Naive thymus-derived CD4-positive, alpha-beta T cell (primary cell): ENCODE measurements around the gene CPD. TPM values are rescaled to one million over a fixed set of nuclear protein-coding genes. Genes with fewer than 3 reads are reported as not detected.
A peak's percentile ranks its signal among the peaks of the same experiment; 100 is the strongest.
"Not testable (repeated sequence)": the region's sequence is repeated elsewhere in the genome, so short reads cannot be mapped to it uniquely, and the experiment has no call there.

Experiments used
- ATAC-seq: fragments of 150-1000 bp; cut with Tn5 transposase; 2 replicates; pipeline ENCODE4 v1.10.0; 2021; ENCODE audit warnings: mild to moderate bottlenecking, moderate library complexity
- CTCF ChIA-PET: fragments of 350-600 bp; sonication (Branson Sonifier 250); formaldehyde crosslinking; loops from one replicate; lab custom pipeline; 2021; ENCODE audit warnings: antibody characterized with exemption; lab: Charles Lee
- POLR2A ChIA-PET: fragments of 350-600 bp; sonication (Branson Sonifier 250); formaldehyde crosslinking; loops from one replicate; lab custom pipeline; 2021; ENCODE audit warnings: antibody characterized with exemption, inconsistent platforms; lab: Charles Lee
- DNase-seq, 9 donors: peaks; one replicate each; pipeline versions ENCODE4 v3.0.0 to v3.0.0-alpha.2; 2020 to 2022; ENCODE audit warnings: mixed read lengths in 1 of 9
- H3K27ac ChIP-seq: one replicate; pipeline ENCODE4 v1.7.0; 2013; ENCODE audit warnings: mild to moderate bottlenecking, low read depth, low read length, moderate library complexity
- H3K27me3 ChIP-seq, 2 donors: one replicate each; pipeline ENCODE4 v1.7.0; 2013; ENCODE audit warnings: low read length in 2 of 2, mild to moderate bottlenecking in 2 of 2, moderate library complexity in 2 of 2; ENCODE audit not compliant: control insufficient read depth in 2 of 2, insufficient read depth in 2 of 2
- H3K36me3 ChIP-seq, 3 experiments: 1 replicate in 2 of 3; 2 replicates in 1 of 3; pipeline ENCODE4 v1.7.0; 2013; ENCODE audit warnings: low read length in 3 of 3, mild to moderate bottlenecking in 3 of 3, moderate library complexity in 1 of 3; ENCODE audit not compliant: insufficient read depth in 3 of 3, control insufficient read depth in 2 of 3
- H3K4me1 ChIP-seq, 2 donors: one replicate each; pipeline ENCODE4 v1.7.0; 2013; ENCODE audit warnings: low read length in 2 of 2, mild to moderate bottlenecking in 2 of 2, moderate library complexity in 1 of 2; ENCODE audit not compliant: control insufficient read depth in 2 of 2, insufficient read depth in 2 of 2
- H3K4me3 ChIP-seq: 2 replicates; pipeline ENCODE4 v1.7.0; 2013; ENCODE audit warnings: mild to moderate bottlenecking, low read length
- H3K9me3 ChIP-seq, 3 experiments: 1 replicate in 2 of 3; 2 replicates in 1 of 3; pipeline ENCODE4 v1.7.0; 2013; ENCODE audit warnings: low read length in 3 of 3; ENCODE audit not compliant: control insufficient read depth in 2 of 3
- H3K27ac Mint-ChIP-seq, 9 donors: one replicate each; pipeline ENCODE4 v1.8.0; 2020 to 2022; ENCODE audit warnings: mixed read lengths in 9 of 9, mild to moderate bottlenecking in 8 of 9, moderate library complexity in 5 of 9, inconsistent platforms in 2 of 9
- H3K27me3 Mint-ChIP-seq, 5 donors: one replicate each; pipeline ENCODE4 v1.8.0; 2021 to 2022; ENCODE audit warnings: mixed read lengths in 5 of 5, mild to moderate bottlenecking in 1 of 5
- H3K36me3 Mint-ChIP-seq, 5 donors: one replicate each; pipeline ENCODE4 v1.8.0; 2020 to 2022; ENCODE audit warnings: mixed read lengths in 5 of 5, mild to moderate bottlenecking in 3 of 5, inconsistent platforms in 1 of 5
- H3K4me1 Mint-ChIP-seq, 7 donors: one replicate each; pipeline ENCODE4 v1.8.0; 2020 to 2022; ENCODE audit warnings: mixed read lengths in 7 of 7, mild to moderate bottlenecking in 3 of 7, inconsistent platforms in 1 of 7
- H3K4me3 Mint-ChIP-seq, 10 donors: one replicate each; pipeline ENCODE4 v1.8.0; 2020 to 2022; ENCODE audit warnings: mild to moderate bottlenecking in 10 of 10, mixed read lengths in 10 of 10, moderate library complexity in 6 of 10, inconsistent platforms in 2 of 10
- H3K9me3 Mint-ChIP-seq, 11 donors: one replicate each; pipeline ENCODE4 v1.8.0; 2020 to 2022; ENCODE audit warnings: mixed read lengths in 11 of 11, mild to moderate bottlenecking in 4 of 11, inconsistent platforms in 1 of 11, moderate library complexity in 1 of 11
- intact Hi-C, 2 donors: fragments of 100-400 bp; cut with micrococcal nuclease; formaldehyde crosslinking; loops; one replicate each; pipeline ENCODE4 v1.15.1; 2023
- polyA plus RNA-seq, 2 donors: library from polyadenylated mRNA; unstranded; fragments of 300-500 nt; fragmentation: Illumina TruSeq; gene quantifications; one replicate each; pipeline ENCODE4 v1.2.3, GENCODE V29; 2021
- total RNA-seq, 6 experiments: library from RNA in 5 of 6; stranded (reverse) in 5 of 6; gene quantifications; 1 replicate in 5 of 6; 2 replicates in 1 of 6; pipeline ENCODE4 v1.2.3 and lab custom pipeline; 2021 to 2026

The CPD gene
- total and polyA plus RNA-seq, 7 experiments from 2014 or later: 14.9 to 52.9 (median 22.4) TPM

- H3K27me3 Mint-ChIP-seq, H3K27ac ChIP-seq, intact Hi-C loops, H3K4me1 ChIP-seq, H3K9me3 ChIP-seq, H3K4me3 ChIP-seq, H3K27me3 ChIP-seq, DNase-seq, H3K4me3 Mint-ChIP-seq, H3K9me3 Mint-ChIP-seq, POLR2A ChIA-PET, H3K4me1 Mint-ChIP-seq, ATAC-seq: not testable (repeated sequence)
- peaks cover 0 to 47% (median 8%) of the 10 kb centered on the region in 3 experiments for H3K36me3 ChIP-seq
- Mint-ChIP-seq H3K36me3 (peaks cover 19 to 52% (median 33%) of the 10 kb centered on the region in 5 donors), H3K27ac (peak overlapping the region in 1 of 9 donors; percentile 30)
- CTCF ChIA-PET: interaction anchor here (0.6 to 0.7 kb wide), 2 partner anchors 15 to 1184 kb away, joined by 3 to 4 read pairs; no protein-coding TSS in a partner anchor
Measured at GRCh38 chr17:30458797-30459413, 80.2 kb downstream of the CPD start.

- ChIA-PET POLR2A (no interaction called here), CTCF (no interaction called here)
- H3K4me3 Mint-ChIP-seq: no peak overlapping the region
- H3K27ac ChIP-seq: no peak overlapping the region
- H3K27ac Mint-ChIP-seq: no peak overlapping the region
- peaks cover 0 to 12% (median 4%) of the 10 kb centered on the region in 5 donors for H3K36me3 Mint-ChIP-seq
- intact Hi-C loops: no loop called here
- ATAC-seq (no peak), DNase-seq (no peak)
- H3K9me3 ChIP-seq: no peaks in the 10 kb centered on the region
- no peaks in the 10 kb centered on the region for H3K4me1 ChIP-seq
- peaks cover 0 to 6% (median 2%) of the 10 kb centered on the region in 5 donors for H3K27me3 Mint-ChIP-seq
- no peaks in the 10 kb centered on the region for H3K9me3 Mint-ChIP-seq
- no peak overlapping the region for H3K4me3 ChIP-seq
- no peaks in the 10 kb centered on the region for H3K4me1 Mint-ChIP-seq
- no peaks in the 10 kb centered on the region for H3K27me3 ChIP-seq
- H3K36me3 ChIP-seq: peaks cover 0 to 13% (median 6%) of the 10 kb centered on the region in 3 experiments
Measured at GRCh38 chr17:30468465-30468864, 89.7 kb downstream of the CPD start.

GRCh38 chr17:30472238-30472890, 93.6 kb downstream of the CPD start:
- intact Hi-C loops: loop anchor here in 1 of 2 donors (10.0 kb wide), 3 partner anchors 132 to 622 kb away; partner anchors contain the start of genes BLMH and NF1
- POLR2A ChIA-PET: no interaction called here
- no peak for DNase-seq
- no peak overlapping the region for H3K27ac ChIP-seq
- ATAC-seq: no peak
- no peak overlapping the region for H3K4me3 ChIP-seq
- Mint-ChIP-seq H3K4me3 (no peak overlapping the region), H3K36me3 (peaks cover 0 to 5% (median 0%) of the 10 kb centered on the region in 5 donors), H3K27ac (no peak overlapping the region), H3K27me3 (peaks cover 0 to 7% (median 2%) of the 10 kb centered on the region in 5 donors), H3K9me3 (no peaks in the 10 kb centered on the region), H3K4me1 (peaks cover 7 to 22% (median 18%) of the 10 kb centered on the region in 7 donors)
- H3K36me3 ChIP-seq: peaks cover 0 to 2% (median 0%) of the 10 kb centered on the region in 3 experiments
- H3K27me3 ChIP-seq: no peaks in the 10 kb centered on the region
- CTCF ChIA-PET: no interaction called here
- H3K4me1 ChIP-seq: peaks cover 0 to 5% of the 10 kb centered on the region in 2 donors
- H3K9me3 ChIP-seq: no peaks in the 10 kb centered on the region

- no peak for ATAC-seq
- intact Hi-C loops: loop anchor here (5.0 to 10.0 kb wide), 6 partner anchors 127 to 620 kb away; partner anchors contain the start of genes BLMH (in 1 of the 2), NF1 (in 1 of the 2) and NSRP1 (in 1 of the 2)
- Mint-ChIP-seq H3K9me3 (no peaks in the 10 kb centered on the region), H3K4me3 (peak overlapping the region in 1 of 10 donors; percentile 97), H3K4me1 (peaks cover 18 to 43% (median 40%) of the 10 kb centered on the region in 7 donors), H3K36me3 (peaks cover 0 to 7% (median 0%) of the 10 kb centered on the region in 5 donors), H3K27me3 (peaks cover 0 to 7% (median 2%) of the 10 kb centered on the region in 5 donors), H3K27ac (peak overlapping the region in 1 of 9 donors; percentile 2)
- Histone ChIP-seq H3K9me3 (no peaks in the 10 kb centered on the region), H3K4me1 (peaks cover 11 to 13% of the 10 kb centered on the region in 2 donors), H3K36me3 (peaks cover 0 to 5% (median 0%) of the 10 kb centered on the region in 3 experiments), H3K27me3 (no peaks in the 10 kb centered on the region), H3K27ac (no peak overlapping the region), H3K4me3 (no peak overlapping the region)
- CTCF ChIA-PET: interaction anchor here (0.5 to 0.6 kb wide), 2 partner anchors 354 to 644 kb away, joined by 3 read pairs; no protein-coding TSS in a partner anchor
- no peak for DNase-seq
- POLR2A ChIA-PET: interaction anchor here (0.8 kb wide), 1 partner anchor 10 kb away, joined by 3 read pairs; no protein-coding TSS in a partner anchor
Measured at GRCh38 chr17:30475206-30475605, 96.5 kb downstream of the CPD start.

- peak overlapping the region; percentile 92 to 99 (median 97) for H3K4me3 Mint-ChIP-seq
- Histone ChIP-seq H3K4me3 (peak overlapping the region; percentile 82), H3K4me1 (peaks cover 11 to 13% of the 10 kb centered on the region in 2 donors), H3K36me3 (peaks cover 0 to 10% (median 5%) of the 10 kb centered on the region in 3 experiments), H3K9me3 (no peaks in the 10 kb centered on the region), H3K27ac (peak overlapping the region; percentile 100), H3K27me3 (no peaks in the 10 kb centered on the region)
- DNase-seq (peak in 1 of 9 donors; percentile 9), ATAC-seq (peak; percentile 28)
- peak overlapping the region; percentile 94 to 99 (median 99) for H3K27ac Mint-ChIP-seq
- peaks cover 0 to 7% (median 2%) of the 10 kb centered on the region in 5 donors for H3K27me3 Mint-ChIP-seq
- ChIA-PET CTCF (interaction anchor here (0.7 to 1.6 kb wide), 4 partner anchors 110 to 532 kb away, joined by 3 to 6 read pairs (median 5); partner anchors contain the start of gene CRLF3), POLR2A (interaction anchor here (0.6 to 1.7 kb wide), 5 partner anchors 9 to 351 kb away, joined by 3 to 4 read pairs (median 4); no protein-coding TSS in a partner anchor)
- H3K4me1 Mint-ChIP-seq: peaks cover 18 to 54% (median 47%) of the 10 kb centered on the region in 7 donors
- peaks cover 0 to 9% (median 4%) of the 10 kb centered on the region in 5 donors for H3K36me3 Mint-ChIP-seq
- intact Hi-C loops: loop anchor here (1.0 to 10.0 kb wide), 16 partner anchors 98 to 1968 kb away; partner anchors contain the start of genes CPD (in 2 of the 2), NSRP1 (in 2 of the 2), BLMH (in 1 of the 2) and CRLF3 (in 1 of the 2)
- H3K9me3 Mint-ChIP-seq: no peaks in the 10 kb centered on the region
Measured at GRCh38 chr17:30476726-30477082, 98.0 kb downstream of the CPD start.
